GM12891 (cell line): Measurements from ENCODE around the gene DHRS4L2.
"Not testable (repeated sequence)": the region's sequence is repeated elsewhere in the genome, so short reads cannot be mapped to it uniquely, and the experiment has no call there.

Experiments
- POLR2A ChIP-seq: IDR thresholded peaks from 2 replicates; pipeline ENCODE4 v1.6.1; 2011; ENCODE audit warnings: low read depth, low read length, control low read depth
- POLR2AphosphoS5 ChIP-seq: IDR thresholded peaks from 2 replicates; pipeline ENCODE4 v1.6.1; 2011; ENCODE audit warnings: low read depth, low read length, control low read depth
- POU2F2 ChIP-seq: IDR thresholded peaks from 2 replicates; pipeline ENCODE4 v1.6.1; 2011; ENCODE audit warnings: low read depth, mild to moderate bottlenecking, control low read depth, low read length, moderate library complexity
- SPI1 ChIP-seq: IDR thresholded peaks from 2 replicates; pipeline ENCODE4 v1.6.1; 2011; ENCODE audit warnings: low read depth, low read length, control low read depth
- TAF1 ChIP-seq: IDR thresholded peaks from 2 replicates; pipeline ENCODE4 v1.6.1; 2011; ENCODE audit warnings: low read depth, low read length, control low read depth

GRCh38 chr14:23999640-24000039 is 10.9 kb downstream of the DHRS4L2 start:
- not testable (repeated sequence) for TF ChIP-seq TAF1, POLR2A, SPI1, POLR2AphosphoS5, POU2F2
